Neural cell (in vitro differentiated cells): ENCODE measurements around the gene NUCB1.

Source experiments
- CTCF ChIP-seq: fragments of 450-650 bp; IDR thresholded peaks from 2 replicates; pipeline ENCODE4 v1.5.1; 2014; ENCODE audit warnings: antibody characterized with exemption, mild to moderate bottlenecking, moderate library complexity; ENCODE audit not compliant: poor library complexity, severe bottlenecking
- EP300 ChIP-seq: fragments of 450-650 bp; conservative IDR thresholded peaks from 2 replicates; pipeline ENCODE4 v1.6.1; 2014; ENCODE audit warnings: antibody characterized with exemption, mild to moderate bottlenecking, moderate library complexity; ENCODE audit not compliant: poor library complexity, severe bottlenecking
- POLR2AphosphoS5 ChIP-seq: IDR thresholded peaks from 2 replicates; pipeline ENCODE4 v1.6.1; 2012

- no peak for TF ChIP-seq CTCF
- TF ChIP-seq EP300, result no peak
- TF ChIP-seq POLR2AphosphoS5, result no peak
Observed at GRCh38 chr19:48890551-48890950, 9.6 kb upstream of the NUCB1 start.
